Body of pancreas (tissue), 4 donors: ENCODE data around the gene SEC31A.

Experiments
- POLR2A ChIP-seq, 3 donors: fragments of 450-650 bp; IDR thresholded peaks; one replicate each; pipeline ENCODE4 v1.6.1; 2016; ENCODE audit warnings: antibody characterized with exemption in 3 of 3, mild to moderate bottlenecking in 2 of 3
- TF ChIP-seq, protein P1 (sequence below), 7 experiments: fragments of 450-650 bp in 4 of 7; fragments of 200-600 bp in 3 of 7; sonication (generic) in 3 of 7; IDR thresholded peaks; one replicate each; pipeline ENCODE4 v1.5.1; 2016 to 2019; ENCODE audit warnings: antibody characterized with exemption in 7 of 7

- TF ChIP-seq, protein P1, sequence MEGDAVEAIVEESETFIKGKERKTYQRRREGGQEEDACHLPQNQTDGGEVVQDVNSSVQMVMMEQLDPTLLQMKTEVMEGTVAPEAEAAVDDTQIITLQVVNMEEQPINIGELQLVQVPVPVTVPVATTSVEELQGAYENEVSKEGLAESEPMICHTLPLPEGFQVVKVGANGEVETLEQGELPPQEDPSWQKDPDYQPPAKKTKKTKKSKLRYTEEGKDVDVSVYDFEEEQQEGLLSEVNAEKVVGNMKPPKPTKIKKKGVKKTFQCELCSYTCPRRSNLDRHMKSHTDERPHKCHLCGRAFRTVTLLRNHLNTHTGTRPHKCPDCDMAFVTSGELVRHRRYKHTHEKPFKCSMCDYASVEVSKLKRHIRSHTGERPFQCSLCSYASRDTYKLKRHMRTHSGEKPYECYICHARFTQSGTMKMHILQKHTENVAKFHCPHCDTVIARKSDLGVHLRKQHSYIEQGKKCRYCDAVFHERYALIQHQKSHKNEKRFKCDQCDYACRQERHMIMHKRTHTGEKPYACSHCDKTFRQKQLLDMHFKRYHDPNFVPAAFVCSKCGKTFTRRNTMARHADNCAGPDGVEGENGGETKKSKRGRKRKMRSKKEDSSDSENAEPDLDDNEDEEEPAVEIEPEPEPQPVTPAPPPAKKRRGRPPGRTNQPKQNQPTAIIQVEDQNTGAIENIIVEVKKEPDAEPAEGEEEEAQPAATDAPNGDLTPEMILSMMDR (IDR thresholded peaks at IDR 0.05) = no peak
- peak in 1 of 3 donors; percentile 13 for TF ChIP-seq POLR2A (IDR thresholded peaks at IDR 0.05)
Observed at GRCh38 chr4:82886147-82886942, 4.6 kb downstream of the SEC31A start.
